Measurements from ENCODE around the gene VPS8.
"Not testable (repeated sequence)": the region's sequence is repeated elsewhere in the genome, so short reads cannot be mapped to it uniquely, and the experiment has no call there.

Gene VPS8

GRCh38 chr3:184949251-184949965 lies 137.4 kb downstream of the VPS8 start:
- FAIRE-seq (no peak), DNase-seq (ENCODE audit: insufficient read length, low spot score) (no peak)
- TF ChIP-seq POLR2AphosphoS5 (IDR thresholded peaks at IDR 0.05; ENCODE audit: low read depth, low read length) (no peak), PAX5 (IDR thresholded peaks at IDR 0.05; ENCODE audit: insufficient read depth, low read length, severe bottlenecking) (no peak), POLR2A (IDR thresholded peaks at IDR 0.05; ENCODE audit: low read depth, low read length) (no peak), SPI1 (IDR thresholded peaks at IDR 0.05; ENCODE audit: low read depth, low read length) (no peak), POU2F2 (IDR thresholded peaks at IDR 0.05; ENCODE audit: low read depth, low read length) (no peak), TAF1 (IDR thresholded peaks at IDR 0.05; ENCODE audit: low read depth, low read length) (no peak)

GRCh38 chr3:184950816-184951215 lies 138.8 kb downstream of the VPS8 start:
- DNase-seq (ENCODE audit: insufficient read length, low spot score); FAIRE-seq: not testable (repeated sequence)

GRCh38 chr3:184952671-184953070 lies 140.7 kb downstream of the VPS8 start:
- TF ChIP-seq SPI1 (IDR thresholded peaks at IDR 0.05; ENCODE audit: low read depth, low read length) (no peak), POLR2A (IDR thresholded peaks at IDR 0.05; ENCODE audit: low read depth, low read length) (no peak), TAF1 (IDR thresholded peaks at IDR 0.05; ENCODE audit: low read depth, low read length) (no peak), POLR2AphosphoS5 (IDR thresholded peaks at IDR 0.05; ENCODE audit: low read depth, low read length) (no peak), PAX5 (IDR thresholded peaks at IDR 0.05; ENCODE audit: insufficient read depth, low read length, severe bottlenecking) (no peak), POU2F2 (IDR thresholded peaks at IDR 0.05; ENCODE audit: low read depth, low read length) (no peak)
- no peak for DNase-seq (ENCODE audit: insufficient read length, low spot score)
- no peak for FAIRE-seq

- peak; percentile 20 for FAIRE-seq
- TF ChIP-seq TAF1 (IDR thresholded peaks at IDR 0.05; ENCODE audit: low read depth, low read length) (no peak), POLR2AphosphoS5 (IDR thresholded peaks at IDR 0.05; ENCODE audit: low read depth, low read length) (no peak), SPI1 (IDR thresholded peaks at IDR 0.05; ENCODE audit: low read depth, low read length) (no peak), POU2F2 (IDR thresholded peaks at IDR 0.05; ENCODE audit: low read depth, low read length) (no peak), PAX5 (IDR thresholded peaks at IDR 0.05; ENCODE audit: insufficient read depth, low read length, severe bottlenecking) (no peak), POLR2A (IDR thresholded peaks at IDR 0.05; ENCODE audit: low read depth, low read length) (no peak)
- DNase-seq (ENCODE audit: insufficient read length, low spot score): no peak
Observed at GRCh38 chr3:184953401-184953800, 141.4 kb downstream of the VPS8 start.

GRCh38 chr3:184954251-184954650 lies 142.3 kb downstream of the VPS8 start:
- TF ChIP-seq POU2F2 (IDR thresholded peaks at IDR 0.05; ENCODE audit: low read depth, low read length) (no peak), POLR2AphosphoS5 (IDR thresholded peaks at IDR 0.05; ENCODE audit: low read depth, low read length) (no peak), PAX5 (IDR thresholded peaks at IDR 0.05; ENCODE audit: insufficient read depth, low read length, severe bottlenecking) (no peak), POLR2A (IDR thresholded peaks at IDR 0.05; ENCODE audit: low read depth, low read length) (no peak), SPI1 (IDR thresholded peaks at IDR 0.05; ENCODE audit: low read depth, low read length) (no peak), TAF1 (IDR thresholded peaks at IDR 0.05; ENCODE audit: low read depth, low read length) (no peak)
- FAIRE-seq (no peak), DNase-seq (ENCODE audit: insufficient read length, low spot score) (no peak)

GRCh38 chr3:184954851-184955250 lies 142.9 kb downstream of the VPS8 start:
- DNase-seq (ENCODE audit: insufficient read length, low spot score); FAIRE-seq: not testable (repeated sequence)

- no peak for FAIRE-seq
- no peak for TF ChIP-seq POLR2A (IDR thresholded peaks at IDR 0.05; ENCODE audit: low read depth, low read length)
Observed at GRCh38 chr3:184965639-184966430, 153.9 kb downstream of the VPS8 start.

GRCh38 chr3:184968115-184968514 lies 156.1 kb downstream of the VPS8 start:
- FAIRE-seq: no peak
- no peak for TF ChIP-seq POU2F2 (IDR thresholded peaks at IDR 0.05; ENCODE audit: low read depth, low read length)
- TF ChIP-seq SPI1 (IDR thresholded peaks at IDR 0.05; ENCODE audit: low read depth, low read length): 0 out of 2 replicates have a peak, but pooled peaks have one; percentile 5
- TF ChIP-seq POLR2A (IDR thresholded peaks at IDR 0.05; ENCODE audit: low read depth, low read length): no peak
- no peak for TF ChIP-seq POLR2AphosphoS5 (IDR thresholded peaks at IDR 0.05; ENCODE audit: low read depth, low read length)
- no peak for TF ChIP-seq TAF1 (IDR thresholded peaks at IDR 0.05; ENCODE audit: low read depth, low read length)
- no peak for TF ChIP-seq PAX5 (IDR thresholded peaks at IDR 0.05; ENCODE audit: insufficient read depth, low read length, severe bottlenecking)
- no peak for DNase-seq (ENCODE audit: insufficient read length, low spot score)

More at GRCh38 chr3:184965639-184966430, 153.9 kb downstream of the VPS8 start:
- DNase-seq (ENCODE audit: insufficient read length, low spot score): no peak

- DNase-seq (ENCODE audit: insufficient read length, low spot score) (no peak), FAIRE-seq (no peak)
- TF ChIP-seq POU2F2 (IDR thresholded peaks at IDR 0.05; ENCODE audit: low read depth, low read length): no peak
Observed at GRCh38 chr3:184970186-184970585, 158.2 kb downstream of the VPS8 start.

GRCh38 chr3:184977796-184978195 lies 165.8 kb downstream of the VPS8 start:
- FAIRE-seq (no peak), DNase-seq (ENCODE audit: insufficient read length, low spot score) (no peak)
- TF ChIP-seq POU2F2 (IDR thresholded peaks at IDR 0.05; ENCODE audit: low read depth, low read length) (no peak), POLR2A (IDR thresholded peaks at IDR 0.05; ENCODE audit: low read depth, low read length) (no peak), PAX5 (IDR thresholded peaks at IDR 0.05; ENCODE audit: insufficient read depth, low read length, severe bottlenecking) (no peak)

Measured in GM12891 (cell line).